Measurements from ENCODE around the gene AXIN2.

DNA sequence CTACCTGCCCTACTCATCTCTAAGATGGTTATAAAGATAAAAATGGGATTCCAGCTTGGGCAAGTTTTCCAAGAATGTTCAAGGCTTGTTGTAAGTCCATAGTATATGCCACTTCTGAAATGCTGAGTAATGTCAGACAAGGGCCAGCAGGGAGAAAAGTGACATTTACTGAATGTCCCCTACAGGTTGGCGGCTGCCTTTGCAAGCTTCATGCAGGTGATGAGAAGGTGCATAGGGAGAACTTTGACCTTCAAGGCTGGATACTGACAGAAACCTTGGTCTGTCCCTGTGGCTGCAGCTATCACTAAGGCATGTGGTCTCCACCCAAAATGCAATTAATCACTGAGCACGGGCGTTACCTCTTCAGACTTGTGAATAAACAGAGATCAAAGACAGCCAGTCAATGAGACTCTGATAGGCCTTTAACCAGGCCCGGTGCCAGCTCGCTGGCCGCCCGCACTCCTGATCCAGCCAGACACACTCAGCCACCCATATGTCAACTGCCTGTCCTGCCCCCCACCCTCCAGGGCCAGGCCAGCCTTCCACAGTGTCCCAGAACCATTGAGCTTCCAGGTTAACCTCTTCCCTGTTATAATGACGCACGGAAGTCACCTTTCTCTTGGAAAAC lies 26.8 kb upstream of the AXIN2 start:
- TF ChIP-seq SUZ12 (IDR thresholded peaks at IDR 0.05; ENCODE audit: extremely low read depth, insufficient read depth, insufficient read length) = no peak
- TF ChIP-seq ZNF274 (IDR thresholded peaks at IDR 0.05; ENCODE audit: low read depth, low read length) = no peak

Measured in NT2/D1 (cell line).